ENCODE measurements around the gene P4HTM.

- TF ChIP-seq CTCF (IDR thresholded peaks at IDR 0.05; ENCODE audit: insufficient read depth, low read length) = no peak
- no peak for TF ChIP-seq POLR2AphosphoS5 (IDR thresholded peaks at IDR 0.05; ENCODE audit: low read depth)
- TF ChIP-seq, protein P1, sequence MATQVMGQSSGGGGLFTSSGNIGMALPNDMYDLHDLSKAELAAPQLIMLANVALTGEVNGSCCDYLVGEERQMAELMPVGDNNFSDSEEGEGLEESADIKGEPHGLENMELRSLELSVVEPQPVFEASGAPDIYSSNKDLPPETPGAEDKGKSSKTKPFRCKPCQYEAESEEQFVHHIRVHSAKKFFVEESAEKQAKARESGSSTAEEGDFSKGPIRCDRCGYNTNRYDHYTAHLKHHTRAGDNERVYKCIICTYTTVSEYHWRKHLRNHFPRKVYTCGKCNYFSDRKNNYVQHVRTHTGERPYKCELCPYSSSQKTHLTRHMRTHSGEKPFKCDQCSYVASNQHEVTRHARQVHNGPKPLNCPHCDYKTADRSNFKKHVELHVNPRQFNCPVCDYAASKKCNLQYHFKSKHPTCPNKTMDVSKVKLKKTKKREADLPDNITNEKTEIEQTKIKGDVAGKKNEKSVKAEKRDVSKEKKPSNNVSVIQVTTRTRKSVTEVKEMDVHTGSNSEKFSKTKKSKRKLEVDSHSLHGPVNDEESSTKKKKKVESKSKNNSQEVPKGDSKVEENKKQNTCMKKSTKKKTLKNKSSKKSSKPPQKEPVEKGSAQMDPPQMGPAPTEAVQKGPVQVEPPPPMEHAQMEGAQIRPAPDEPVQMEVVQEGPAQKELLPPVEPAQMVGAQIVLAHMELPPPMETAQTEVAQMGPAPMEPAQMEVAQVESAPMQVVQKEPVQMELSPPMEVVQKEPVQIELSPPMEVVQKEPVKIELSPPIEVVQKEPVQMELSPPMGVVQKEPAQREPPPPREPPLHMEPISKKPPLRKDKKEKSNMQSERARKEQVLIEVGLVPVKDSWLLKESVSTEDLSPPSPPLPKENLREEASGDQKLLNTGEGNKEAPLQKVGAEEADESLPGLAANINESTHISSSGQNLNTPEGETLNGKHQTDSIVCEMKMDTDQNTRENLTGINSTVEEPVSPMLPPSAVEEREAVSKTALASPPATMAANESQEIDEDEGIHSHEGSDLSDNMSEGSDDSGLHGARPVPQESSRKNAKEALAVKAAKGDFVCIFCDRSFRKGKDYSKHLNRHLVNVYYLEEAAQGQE (IDR thresholded peaks at IDR 0.05; ENCODE audit: insufficient replicate concordance, low read depth) = no peak
These were observed 19.4 kb downstream of the P4HTM start for GRCh38 chr3:49009396-49009795.
